Stimulated activated CD4-positive, alpha-beta T cell treated with anti-CD3 and anti-CD28 coated beads, Interleukin-15, amount 100 ng/mL, for 24 hours (primary cell): ENCODE results near the gene NXPH3.

Source experiments
- DNase-seq: peaks from one replicate; pipeline ENCODE4 v3.0.0-alpha.2; 2020

NXPH3 gene

DNA sequence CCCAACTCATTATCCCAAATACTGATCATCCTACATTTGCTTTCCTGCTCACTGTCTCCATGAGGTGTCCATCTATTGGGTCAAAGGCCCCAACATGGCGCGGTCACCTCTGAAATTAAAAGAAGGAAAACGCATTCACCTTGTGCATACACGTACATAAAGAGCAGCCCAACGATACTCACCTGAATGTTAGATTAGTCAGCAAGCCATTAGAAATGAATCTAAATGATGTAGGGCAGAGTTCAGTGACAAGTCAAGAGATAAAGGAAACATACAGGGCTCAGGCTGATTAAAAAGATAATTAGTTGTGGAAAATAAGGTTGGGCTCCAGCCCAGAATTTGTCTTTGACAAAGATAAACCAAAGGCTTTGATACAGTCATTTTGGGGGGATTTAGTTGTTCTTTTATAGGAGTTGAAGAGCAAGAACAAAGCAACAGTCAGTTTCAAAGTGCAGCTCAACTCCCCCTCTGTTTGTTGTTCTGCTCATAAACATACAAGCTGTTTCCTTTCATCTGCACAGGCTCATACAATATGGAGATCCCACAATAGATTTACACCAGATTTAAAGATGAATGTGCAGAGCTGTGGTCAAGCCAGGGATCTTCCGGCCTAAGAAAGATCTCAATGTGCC is 21.1 kb downstream of the NXPH3 start:
- DNase-seq = no peak

DNA sequence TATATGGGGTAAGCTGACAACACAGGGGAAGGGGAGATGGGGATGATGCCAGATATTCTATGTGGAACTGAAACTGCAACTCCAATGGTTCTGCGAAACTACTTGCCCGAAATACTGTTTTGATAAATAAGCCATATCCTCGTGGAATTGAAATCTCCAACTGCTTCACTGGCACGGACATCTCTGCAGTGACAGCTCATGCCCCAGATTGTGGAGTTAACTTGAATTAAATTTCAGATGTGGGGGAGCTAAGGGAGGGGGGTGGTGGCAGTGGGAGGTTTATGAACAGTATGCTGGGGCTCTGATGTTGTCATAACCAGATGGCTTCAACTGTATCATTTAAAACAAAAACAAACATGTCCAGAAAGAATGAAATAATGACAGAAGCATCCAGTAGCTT is 21.8 kb downstream of the NXPH3 start:
- DNase-seq = no peak

DNA sequence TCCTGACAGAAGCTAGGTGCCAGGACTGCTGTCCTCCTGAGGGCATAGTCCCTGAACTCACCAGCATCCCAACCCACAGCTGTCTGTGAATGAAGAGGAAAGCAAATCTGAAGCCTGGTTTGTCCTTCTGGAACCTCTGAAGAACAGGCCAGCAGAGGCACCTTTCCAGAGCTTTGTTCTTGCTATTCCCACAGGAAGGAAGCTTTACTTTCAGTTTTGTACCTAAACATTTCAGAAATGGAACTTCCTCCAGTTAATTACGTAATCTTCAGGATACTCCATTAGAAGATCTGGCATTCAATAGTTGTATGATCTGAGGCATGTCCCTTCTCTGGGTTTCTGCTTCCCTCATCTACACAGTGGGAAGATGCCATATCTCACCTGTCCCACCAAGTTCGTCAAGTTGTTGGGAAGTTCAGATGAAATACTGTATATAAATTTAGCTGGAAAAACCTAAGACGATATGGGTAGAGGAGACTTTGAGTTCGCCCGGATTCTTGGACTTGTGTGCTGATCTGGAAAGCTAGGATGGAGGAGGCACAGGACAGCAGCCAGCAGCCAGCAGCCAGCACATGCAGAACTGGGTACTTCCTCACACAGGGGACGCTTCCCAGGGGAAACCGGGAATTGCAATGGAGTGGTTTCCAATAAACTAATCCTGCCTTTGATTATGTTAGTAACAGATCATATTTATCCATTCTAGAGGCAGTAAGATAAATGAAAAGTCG is 22.4 kb downstream of the NXPH3 start:
- DNase-seq = no peak

DNA sequence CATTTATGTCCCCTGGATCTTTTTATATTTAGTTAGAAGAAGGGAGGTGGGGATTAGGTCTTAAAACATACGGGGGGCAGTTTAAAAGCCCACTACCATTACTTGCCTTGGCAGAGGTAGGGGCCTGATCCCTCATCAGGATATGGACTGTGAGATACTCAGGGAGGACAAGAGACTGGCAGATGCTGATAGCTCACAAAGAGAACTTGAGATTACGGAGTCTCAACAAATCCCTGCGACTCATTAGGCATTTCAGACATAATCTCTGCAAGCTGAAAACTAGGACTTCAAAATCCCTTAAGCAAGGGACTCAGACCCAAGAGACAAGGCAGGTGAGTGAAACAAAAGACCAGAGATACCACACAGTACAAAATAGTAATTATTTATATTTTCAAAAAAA is 23.2 kb downstream of the NXPH3 start:
- DNase-seq = no peak

DNA sequence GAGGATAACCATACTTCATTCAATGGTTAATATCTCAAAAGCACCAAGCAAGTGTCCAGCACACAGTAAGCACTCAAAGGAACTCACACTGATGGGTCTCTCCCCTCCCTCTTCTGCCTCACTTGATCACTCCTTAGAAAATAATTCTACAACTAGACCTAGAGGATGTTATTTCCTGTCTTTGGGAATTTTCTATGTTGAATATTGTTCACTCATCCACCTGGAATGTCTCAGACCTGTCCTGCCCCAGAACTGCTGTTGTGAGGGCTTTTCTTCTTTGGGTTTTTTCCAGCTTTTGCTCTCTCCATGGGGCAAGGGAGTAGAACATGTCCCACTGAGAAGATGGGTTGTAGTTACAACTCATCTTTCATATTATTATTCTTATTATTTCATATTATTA is 25.3 kb downstream of the NXPH3 start:
- no peak for DNase-seq

DNA sequence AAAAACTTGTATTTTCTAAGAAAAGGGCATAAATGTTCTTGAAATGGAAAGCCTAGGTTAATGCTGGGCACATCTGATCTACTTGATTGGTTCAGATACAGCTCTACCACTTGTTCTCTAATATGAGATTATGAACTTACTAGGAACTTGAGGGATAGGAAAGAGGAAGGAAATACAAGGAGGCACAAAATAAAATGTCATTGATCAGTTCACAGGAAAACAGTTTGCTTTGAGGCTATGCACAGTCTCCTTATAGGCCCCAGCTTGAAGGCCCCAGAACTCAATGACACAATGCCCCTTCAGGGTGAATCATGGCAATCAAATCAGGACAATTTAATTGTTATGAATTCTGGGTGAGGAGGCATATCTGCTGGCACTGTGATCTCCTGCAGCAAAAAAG is 27.1 kb downstream of the NXPH3 start:
- DNase-seq = no peak

DNA sequence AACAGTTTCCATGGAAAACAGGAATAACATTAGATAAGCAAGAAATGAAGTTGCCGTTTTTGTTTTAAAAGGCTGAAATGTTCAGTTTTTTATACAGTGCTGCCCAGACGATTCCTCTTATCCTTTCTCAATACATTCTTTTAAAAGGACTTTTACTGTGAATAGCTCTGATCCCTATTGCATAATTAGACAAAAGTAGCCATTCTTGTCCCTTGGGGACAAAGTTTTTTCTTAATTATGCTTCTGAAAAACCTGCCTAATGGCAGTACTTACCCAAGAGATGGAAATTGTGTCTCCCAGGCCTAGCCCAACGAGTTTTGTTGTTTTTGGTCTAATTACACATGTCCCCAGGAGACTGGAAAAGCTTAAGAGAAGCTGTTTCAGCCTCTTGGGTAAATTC is 27.6 kb downstream of the NXPH3 start:
- DNase-seq = no peak

DNA sequence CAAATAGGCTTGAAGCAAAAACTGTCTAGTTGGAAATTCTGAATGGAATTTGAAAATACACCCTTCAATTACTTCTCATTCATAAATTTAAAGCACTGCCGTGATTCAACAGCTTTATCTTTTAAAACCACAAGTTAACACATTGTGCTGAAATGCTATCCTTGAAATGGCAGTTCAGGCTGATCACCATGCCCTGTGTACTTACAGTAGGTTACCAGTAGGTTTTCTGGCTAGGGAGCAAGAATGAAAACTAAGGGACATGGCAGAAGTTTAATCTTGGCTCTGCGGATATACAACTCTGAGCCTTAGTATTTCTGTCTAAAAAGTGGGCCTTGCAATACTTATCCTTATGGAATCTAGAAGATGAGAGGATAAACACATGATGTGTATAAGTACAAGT is 28.0 kb downstream of the NXPH3 start:
- DNase-seq = no peak

DNA sequence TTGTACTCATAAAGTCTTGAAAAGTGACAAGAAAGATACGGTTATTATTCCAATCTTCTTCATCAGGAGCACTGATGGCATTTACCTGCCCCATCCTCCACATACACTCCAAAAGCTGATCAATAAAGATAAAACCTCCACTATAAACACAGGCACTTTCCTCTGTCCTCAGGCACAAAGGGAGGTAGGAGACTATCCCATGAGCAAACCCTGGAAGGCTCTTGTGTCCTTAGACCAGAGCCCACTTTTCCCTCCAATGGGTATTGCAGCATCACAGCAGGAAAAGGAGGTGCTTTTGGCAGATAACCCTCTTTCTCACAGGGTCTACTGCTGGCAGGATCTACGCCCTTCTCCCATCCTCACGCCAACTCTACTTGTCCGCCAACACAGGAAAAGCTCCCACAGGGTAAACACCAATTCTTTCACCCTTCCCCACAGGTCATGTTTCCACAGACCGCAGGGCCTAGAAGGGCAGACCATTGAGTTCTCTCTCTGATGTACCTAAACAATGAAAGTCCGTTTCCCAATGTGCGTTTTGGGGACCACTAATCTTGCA is 28.7 kb downstream of the NXPH3 start:
- no peak for DNase-seq

DNA sequence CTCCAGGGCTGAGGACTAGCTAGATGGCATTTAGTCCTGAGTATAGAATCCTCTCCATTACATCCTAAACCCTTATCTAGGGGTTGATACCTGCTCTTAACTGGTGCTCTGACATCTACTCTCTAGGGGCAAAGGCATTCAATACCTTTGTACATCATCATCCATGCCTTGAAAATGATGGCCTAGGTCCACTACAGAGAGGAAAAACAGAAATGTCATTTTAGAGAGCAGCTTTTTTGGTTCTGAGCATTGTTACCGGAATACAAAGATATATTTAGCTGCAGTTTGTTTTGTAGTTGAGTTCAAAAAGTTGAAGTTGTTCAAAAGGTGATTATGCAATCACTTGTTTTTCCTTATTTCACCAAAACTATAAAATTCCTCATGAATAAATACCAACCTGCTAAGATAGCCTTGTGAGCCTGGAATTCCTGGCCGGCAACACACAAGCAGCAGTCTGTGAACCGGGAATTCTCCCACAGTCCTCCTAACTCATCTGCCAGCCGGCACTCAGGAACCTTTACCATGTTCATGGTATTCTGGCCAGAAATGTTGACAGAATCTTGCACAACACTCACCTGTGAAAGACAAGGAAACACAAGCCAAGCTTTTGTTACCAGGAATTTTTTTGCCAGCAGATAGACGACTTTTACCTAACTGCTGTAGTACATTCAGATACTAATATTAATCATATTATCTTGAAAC is 35.4 kb downstream of the NXPH3 start:
- no peak for DNase-seq

DNA sequence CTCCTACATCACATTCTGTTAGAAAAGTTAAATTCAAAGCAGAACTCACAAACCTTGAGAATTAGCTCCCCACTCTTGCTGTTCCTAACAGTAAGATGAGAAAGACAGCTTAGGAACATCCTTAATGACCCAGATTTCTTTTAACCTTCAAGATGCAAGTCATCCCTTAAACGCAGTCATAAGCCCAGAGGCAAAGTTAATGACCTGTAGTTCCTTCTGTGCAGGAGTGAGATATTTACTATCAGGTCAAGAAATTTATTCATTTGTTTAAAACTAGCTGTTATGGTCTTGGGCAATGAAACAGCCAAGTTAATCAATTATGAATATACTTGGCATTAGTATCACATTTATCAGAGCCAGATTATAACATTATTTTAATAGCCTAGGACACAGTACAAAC is 37.1 kb downstream of the NXPH3 start:
- no peak for DNase-seq

DNA sequence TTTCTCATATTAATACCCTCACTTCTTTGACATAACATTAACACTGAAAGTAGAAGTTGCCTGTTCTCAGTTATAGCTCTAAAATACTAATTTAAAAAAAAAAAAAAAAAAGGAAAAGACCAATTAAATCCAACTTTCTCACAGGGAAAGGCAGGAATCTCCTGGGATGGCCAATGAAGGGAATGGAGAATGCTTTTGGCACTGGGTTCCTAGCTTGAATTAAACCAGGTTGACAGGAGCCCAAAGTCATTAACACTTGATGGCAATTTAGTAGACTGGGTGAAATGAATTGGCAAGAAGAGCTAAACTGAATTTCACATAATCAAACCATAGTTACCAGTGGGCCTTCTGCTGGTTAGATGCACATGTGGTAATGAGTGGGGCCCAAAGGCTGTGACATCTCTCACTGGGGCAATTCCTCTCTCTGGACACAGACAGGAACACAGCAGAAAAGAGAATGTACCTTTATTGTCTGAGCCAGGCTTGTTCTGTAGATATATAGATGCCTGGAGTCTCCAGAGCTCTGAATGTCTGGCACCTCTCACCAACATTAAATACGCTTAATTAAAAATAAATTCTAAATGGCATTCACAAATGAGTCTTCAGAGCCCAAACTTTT is 37.6 kb downstream of the NXPH3 start:
- DNase-seq = no peak

DNA sequence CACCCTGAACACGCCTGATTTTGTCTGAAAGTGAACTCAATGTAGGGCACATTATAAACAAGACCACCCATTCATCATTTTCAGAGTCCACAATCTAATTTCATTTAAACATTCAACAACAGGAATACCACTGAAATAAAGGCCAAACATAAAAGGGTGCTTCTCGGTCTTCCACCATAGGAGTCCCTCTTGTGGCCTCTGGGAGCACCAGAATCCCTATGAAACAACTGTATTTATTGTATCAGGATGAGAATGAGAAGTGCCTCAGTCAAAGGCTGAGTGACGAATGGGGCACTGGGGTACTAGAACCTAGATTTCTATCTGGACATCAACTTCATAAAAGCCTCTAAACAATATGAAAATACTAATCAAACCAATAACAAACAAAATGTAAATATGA is 40.4 kb downstream of the NXPH3 start:
- no peak for DNase-seq

DNA sequence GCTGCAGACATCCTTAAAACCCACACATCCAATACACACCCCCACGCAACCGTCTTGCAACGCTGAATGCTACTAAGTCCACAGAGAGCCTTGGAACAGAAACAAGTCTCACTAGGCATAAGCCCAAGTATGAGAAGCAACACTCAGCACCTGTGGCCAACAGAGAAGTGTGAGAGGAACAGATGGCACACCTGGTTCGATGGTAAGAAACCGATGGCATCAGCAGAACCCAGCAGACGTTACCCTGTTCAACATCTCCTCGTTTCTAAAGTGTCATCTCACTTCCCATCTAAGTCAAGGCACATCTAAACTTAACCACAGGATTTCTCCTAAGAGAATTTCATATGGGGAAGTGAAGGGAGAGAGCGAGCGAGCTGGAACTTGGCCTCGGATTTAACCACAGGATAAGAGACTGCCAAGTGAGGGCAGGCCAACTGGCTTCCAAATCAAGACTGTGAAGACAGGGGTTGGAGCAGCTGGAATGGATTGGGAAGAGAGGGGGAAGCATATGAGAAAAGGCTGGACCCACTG is 41.0 kb downstream of the NXPH3 start:
- no peak for DNase-seq

DNA sequence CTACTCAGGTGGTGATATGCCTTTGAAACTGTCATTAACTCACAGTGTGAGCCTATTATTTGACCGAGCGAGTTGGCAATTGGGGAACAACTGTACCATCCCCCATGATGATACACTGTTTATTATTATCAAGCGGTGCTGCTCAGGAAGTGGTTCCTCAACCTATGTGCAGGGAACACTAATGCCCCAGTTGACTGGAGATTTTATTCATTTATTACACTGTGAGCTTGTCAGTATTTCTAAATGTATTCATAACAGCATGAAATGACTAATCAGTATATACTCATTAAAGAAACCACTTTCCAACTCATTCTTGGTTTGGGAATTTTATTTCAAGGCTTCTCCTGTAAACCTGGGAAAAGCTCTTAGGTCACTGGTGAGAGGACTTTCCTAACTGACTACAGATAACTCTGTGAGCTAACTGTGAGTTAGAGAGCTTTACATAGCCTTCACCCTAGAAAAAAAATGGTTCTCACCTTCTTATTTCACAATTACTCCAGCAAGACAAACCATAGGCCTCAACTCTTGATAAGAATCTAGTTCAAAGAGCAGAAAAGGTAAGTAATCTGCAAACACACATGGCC is 42.4 kb downstream of the NXPH3 start:
- DNase-seq = no peak

DNA sequence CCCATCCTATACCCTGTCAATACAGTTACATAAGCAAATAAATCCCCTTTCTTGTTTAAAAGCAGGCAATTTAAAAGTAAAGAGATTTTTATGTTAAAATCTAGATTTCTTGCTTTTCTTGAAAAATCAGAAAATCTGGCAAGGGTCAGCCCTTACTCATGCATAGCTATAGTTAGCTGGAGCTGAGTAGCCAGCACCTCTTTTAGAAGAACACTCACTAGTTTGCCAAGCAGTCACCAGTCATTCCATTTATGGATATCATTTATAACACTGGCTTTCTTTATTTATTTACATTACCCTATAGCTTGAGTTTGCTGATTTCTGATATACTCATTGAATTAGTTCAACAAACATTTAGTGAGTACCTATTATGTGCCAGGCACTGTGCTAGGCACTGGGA is 45.7 kb downstream of the NXPH3 start:
- no peak for DNase-seq

DNA sequence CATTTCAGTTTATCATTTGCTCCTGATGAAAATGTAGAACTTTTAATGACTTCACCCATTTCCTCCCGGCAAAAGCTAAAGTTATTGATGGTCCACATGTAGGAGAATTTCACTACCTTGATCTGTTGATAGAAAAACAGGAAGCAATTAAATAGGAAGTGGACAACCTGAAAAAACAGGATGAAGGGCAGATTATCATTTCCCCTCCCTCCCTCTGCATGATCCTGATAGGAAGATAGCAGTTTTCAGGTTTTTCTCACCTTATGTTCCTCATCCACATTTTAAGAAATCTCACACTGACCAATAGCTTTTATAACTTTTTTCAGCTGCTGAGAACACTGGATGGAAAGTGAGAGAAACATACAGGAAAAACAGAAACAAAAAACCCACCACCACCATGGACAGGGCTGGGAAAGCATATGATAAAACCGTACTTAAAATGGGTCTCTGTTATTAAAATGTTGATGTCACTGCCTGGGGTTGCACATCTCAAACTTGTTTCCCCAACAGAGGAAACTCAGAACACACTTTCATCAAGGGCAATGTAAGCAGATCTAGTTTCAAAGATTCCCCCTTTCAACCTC is 46.4 kb downstream of the NXPH3 start:
- no peak for DNase-seq

DNA sequence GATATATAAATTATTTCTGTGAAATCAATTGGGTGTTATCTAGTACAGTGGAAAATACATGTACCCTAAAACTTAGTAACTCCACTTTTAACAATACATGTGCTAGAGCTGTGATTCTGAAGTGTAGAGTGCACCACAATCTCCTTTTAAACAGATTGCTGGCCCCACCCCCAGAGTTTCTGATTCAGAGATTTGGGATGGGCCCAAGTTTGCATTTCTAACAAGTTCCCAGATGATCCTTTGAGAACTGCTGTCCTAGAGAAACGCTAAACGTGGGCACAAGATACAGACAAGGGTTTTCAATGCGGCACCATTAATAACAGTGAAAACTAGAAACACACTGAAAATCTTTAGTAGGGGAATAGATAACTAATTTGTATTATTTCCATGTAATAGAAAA is 49.2 kb downstream of the NXPH3 start:
- DNase-seq = no peak

DNA sequence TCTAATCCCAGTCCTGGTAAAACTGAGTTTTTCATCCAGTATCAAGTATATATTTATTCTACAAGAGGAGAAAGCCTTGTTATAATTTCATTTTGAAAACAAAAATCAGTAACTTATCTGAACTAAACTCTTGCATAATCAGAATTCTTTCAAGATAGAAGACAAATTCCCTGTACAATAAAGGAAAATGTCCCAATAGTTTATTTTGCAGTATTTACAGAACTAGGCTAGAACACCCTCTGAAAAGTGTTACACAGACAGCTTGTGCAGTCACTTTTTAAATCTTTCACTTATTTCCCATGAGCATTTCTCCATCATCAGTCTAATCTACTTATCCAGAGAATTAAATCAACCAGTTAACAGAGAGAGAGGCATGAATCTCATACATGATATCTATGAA is 53.8 kb downstream of the NXPH3 start:
- no peak for DNase-seq

DNA sequence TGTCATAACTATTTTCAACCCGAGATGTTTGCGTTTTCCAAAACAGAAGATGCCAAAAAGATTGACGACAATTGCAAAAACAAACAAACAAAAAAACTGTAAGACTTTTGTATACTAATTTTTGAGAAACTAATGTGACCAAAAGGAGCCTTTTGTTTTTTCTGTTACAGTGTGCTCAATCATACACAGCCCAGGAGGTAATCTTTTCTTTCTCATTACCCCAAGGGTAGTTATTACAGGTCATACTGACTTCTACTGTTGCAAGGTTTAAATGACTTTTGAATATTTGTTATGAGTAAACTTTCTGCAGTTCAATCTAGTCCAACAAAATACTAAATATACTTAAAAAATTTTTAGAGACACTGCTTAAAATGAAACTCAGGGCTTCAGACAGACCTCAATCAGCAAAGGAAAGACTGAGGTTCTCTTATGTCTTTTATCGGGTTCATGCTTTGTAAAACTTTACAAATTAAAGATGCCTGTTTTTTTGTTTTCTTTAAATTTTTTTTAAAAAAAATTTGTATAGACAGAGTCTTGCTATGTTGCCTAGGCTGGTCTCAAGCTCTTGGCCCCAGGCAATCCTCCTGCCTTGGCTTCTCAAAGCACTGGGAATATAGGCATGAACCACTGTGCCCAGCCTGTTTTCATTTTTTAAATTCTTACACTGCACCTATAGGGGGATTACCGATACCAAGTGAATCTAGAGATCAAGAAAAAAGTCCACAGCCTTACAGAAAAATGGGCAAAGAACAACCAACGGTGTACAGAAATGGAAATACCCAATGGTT is 54.6 kb downstream of the NXPH3 start:
- no peak for DNase-seq

DNA sequence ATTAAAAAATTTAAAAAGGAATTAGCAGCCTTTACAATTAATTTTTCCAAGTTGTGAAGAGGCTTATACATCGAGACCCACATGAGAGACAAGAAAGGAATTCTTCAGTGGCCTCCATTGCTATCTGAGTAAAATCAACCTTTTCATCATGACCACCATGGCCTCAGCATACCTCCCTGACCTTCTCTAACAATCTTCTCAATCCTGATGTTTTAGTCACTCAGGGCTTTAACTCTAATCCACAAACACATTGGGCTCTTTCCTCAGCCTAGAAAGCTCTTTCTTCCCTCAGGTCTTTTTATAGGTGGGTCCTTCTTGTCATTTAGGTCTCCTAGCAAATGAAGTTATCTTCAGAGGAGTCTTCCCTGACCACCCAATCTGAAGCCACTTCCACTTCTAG is 55.8 kb downstream of the NXPH3 start:
- no peak for DNase-seq
